GM23338 (cell line): ENCODE results near the gene LPCAT3. TPM values are rescaled to one million over a fixed set of nuclear protein-coding genes. Genes with fewer than 3 reads are reported as not detected.
A peak's percentile ranks its signal among the peaks of the same experiment; 100 is the strongest.

Experiments
- ATAC-seq: fragments of 200-7000 bp; cut with Tn5 transposase; 3 replicates; pipeline ENCODE4 v1.9.1; 2020
- DNase-seq: peaks from one replicate; pipeline ENCODE4 v3.0.0-alpha.2; 2015; ENCODE audit warnings: low spot score
- H2AFZ ChIP-seq: fragments of 200-600 bp; sonication (generic); 2 replicates; pipeline ENCODE4 v1.8.0; 2016; ENCODE audit warnings: antibody characterized with exemption, mild to moderate bottlenecking, moderate library complexity
- H3F3A ChIP-seq: fragments of 200-600 bp; sonication (generic); replicated peaks from 2 replicates; pipeline ENCODE4 v1.8.0; 2017; ENCODE audit warnings: antibody characterized with exemption, mixed run types, low read depth
- H3K27ac ChIP-seq: fragments of 200-600 bp; sonication (generic); 2 replicates; pipeline ENCODE4 v1.6.1; 2016; ENCODE audit warnings: low read depth
- H3K27me3 ChIP-seq: fragments of 200-600 bp; sonication (generic); 2 replicates; pipeline ENCODE4 v1.8.0; 2016; ENCODE audit warnings: mild to moderate bottlenecking, mixed run types, moderate library complexity; ENCODE audit not compliant: insufficient read depth
- H3K36me3 ChIP-seq: fragments of 200-600 bp; sonication (generic); 2 replicates; pipeline ENCODE4 v1.8.0; 2016; ENCODE audit warnings: mild to moderate bottlenecking; ENCODE audit not compliant: insufficient read depth
- H3K4me1 ChIP-seq: fragments of 200-600 bp; sonication (generic); 2 replicates; pipeline ENCODE4 v1.8.0; 2016; ENCODE audit warnings: mild to moderate bottlenecking, moderate library complexity; ENCODE audit not compliant: insufficient read depth
- H3K4me2 ChIP-seq: fragments of 200-600 bp; sonication (generic); 2 replicates; pipeline ENCODE4 v1.7.1; 2017; ENCODE audit warnings: mixed run types
- H3K4me3 ChIP-seq: fragments of 200-600 bp; sonication (generic); 2 replicates; pipeline ENCODE4 v1.6.1; 2016; ENCODE audit warnings: mixed run types
- H3K79me2 ChIP-seq: fragments of 200-600 bp; sonication (generic); replicated peaks from 2 replicates; pipeline ENCODE4 v1.8.0; 2017; ENCODE audit warnings: mild to moderate bottlenecking; ENCODE audit not compliant: insufficient read depth
- H3K9me2 ChIP-seq: fragments of 200-600 bp; sonication (generic); 2 replicates; pipeline ENCODE4 v1.8.0; 2017; ENCODE audit not compliant: insufficient read depth
- H4K20me1 ChIP-seq: fragments of 200-600 bp; sonication (generic); replicated peaks from 2 replicates; pipeline ENCODE4 v1.8.0; 2017; ENCODE audit warnings: mild to moderate bottlenecking; ENCODE audit not compliant: insufficient read depth
- H3K27ac Mint-ChIP-seq: 2 replicates; pipeline ENCODE4 v1.8.0; 2020; ENCODE audit warnings: inconsistent platforms, mild to moderate bottlenecking, moderate library complexity, mixed read lengths
- H3K27me3 Mint-ChIP-seq: 3 replicates; pipeline ENCODE4 v1.8.0; 2022; ENCODE audit warnings: low read depth, mild to moderate bottlenecking, moderate library complexity, mixed read lengths, inconsistent platforms; ENCODE audit not compliant: insufficient read depth, poor library complexity
- H3K36me3 Mint-ChIP-seq: 3 replicates; pipeline ENCODE4 v1.8.0; 2021; ENCODE audit warnings: low read depth, mild to moderate bottlenecking, inconsistent platforms, moderate library complexity, mixed read lengths
- H3K4me1 Mint-ChIP-seq: 3 replicates; pipeline ENCODE4 v1.8.0; 2020; ENCODE audit warnings: mild to moderate bottlenecking, inconsistent platforms, mixed read lengths
- H3K4me3 Mint-ChIP-seq: 3 replicates; pipeline ENCODE4 v1.8.0; 2021; ENCODE audit warnings: moderate library complexity, mild to moderate bottlenecking, inconsistent platforms, mixed read lengths
- H3K9me3 Mint-ChIP-seq: 3 replicates; pipeline ENCODE4 v1.8.0; 2020; ENCODE audit warnings: moderate library complexity, mild to moderate bottlenecking, inconsistent platforms, mixed read lengths
- CTCF ChIP-seq, 2 experiments: fragments of 200-600 bp in 1 of 2; sonication (generic) in 1 of 2; conservative IDR thresholded peaks; 2 replicates each; pipeline versions ENCODE4 v1.5.1 to v1.6.1; 2016 to 2017; ENCODE audit warnings: antibody characterized with exemption in 2 of 2, low read depth in 2 of 2, mild to moderate bottlenecking in 2 of 2, moderate library complexity in 1 of 2
- NANOG ChIP-seq: IDR thresholded peaks from 2 replicates; pipeline ENCODE4 v1.6.1; 2016; ENCODE audit warnings: antibody characterized with exemption, borderline replicate concordance
- ZNF331 ChIP-seq: fragments of 250-450 bp; sonication (Bioruptor Pico); IDR thresholded peaks from 2 replicates; pipeline ENCODE4 v1.5.0; 2020; ENCODE audit warnings: low read depth, mild to moderate bottlenecking, moderate library complexity
- ZNF462 ChIP-seq: fragments of 250-450 bp; sonication (Bioruptor Pico); IDR thresholded peaks from 2 replicates; pipeline ENCODE4 v1.5.0; 2020; ENCODE audit warnings: mild to moderate bottlenecking, moderate library complexity
- polyA plus RNA-seq: library from polyadenylated mRNA; unstranded; fragments of >200 nt; fragmentation: Nextera tagmentation; extraction: Ambion mirVana; gene quantifications from 2 replicates; pipeline ENCODE4 v1.2.1, GENCODE V29; 2016
- total RNA-seq: library from RNA; depleted of rRNA; stranded (reverse); fragments of >200 nt; shearing (Covaris generic); gene quantifications from 2 replicates; pipeline ENCODE4 v1.2.3, GENCODE V29; 2014

The LPCAT3 gene
- total and polyA plus RNA-seq, 2 experiments from 2014 or later = 21.4 to 51.5 TPM

GRCh38 chr12:7061138-7061537 lies 42.9 kb upstream of the LPCAT3 start:
- peak overlapping the region; percentile 67 for H2AFZ ChIP-seq
- peak overlapping the region; percentile 6; the same call in 1 of the 3 replicates for H3K4me3 Mint-ChIP-seq
- peaks cover 11% of the 10 kb centered on the region for H3K27me3 Mint-ChIP-seq
- H3F3A ChIP-seq = no peaks in the 10 kb centered on the region
- no peak overlapping the region for H3K4me3 ChIP-seq
- TF ChIP-seq NANOG = no peak
- no peak overlapping the region for H3K27ac ChIP-seq
- no peaks in the 10 kb centered on the region for H3K36me3 Mint-ChIP-seq
- H3K4me1 Mint-ChIP-seq = peaks cover 18% of the 10 kb centered on the region
- peaks cover 8% of the 10 kb centered on the region for H3K4me1 ChIP-seq
- ATAC-seq (peak; percentile 59), DNase-seq (peak; percentile 26)
- H3K27me3 ChIP-seq = no peaks in the 10 kb centered on the region
- no peaks in the 10 kb centered on the region for H3K9me2 ChIP-seq
- no peaks in the 10 kb centered on the region for H3K36me3 ChIP-seq
- H4K20me1 ChIP-seq = no peaks in the 10 kb centered on the region
- H3K9me3 Mint-ChIP-seq = no peaks in the 10 kb centered on the region
- H3K27ac Mint-ChIP-seq = no peak overlapping the region
- H3K4me2 ChIP-seq = peak overlapping the region; percentile 56
- no peaks in the 10 kb centered on the region for H3K79me2 ChIP-seq

GRCh38 chr12:7060353-7060954 lies 42.2 kb upstream of the LPCAT3 start, which contains the start of gene C1S:
Gene C1S, plus strand, starts transcription at chr12:7060718. Its CDS starts 1,195 bp downstream, at chr12:7061913.
- H3K4me3 ChIP-seq = peak within 1 kb of the TSS; percentile 14; the same call in 1 of the 2 replicates
- no peaks in the 10 kb centered on the region for H3K36me3 ChIP-seq
- H3K4me1 ChIP-seq = peaks cover 8% of the 10 kb centered on the region
- DNase-seq (peak; percentile 84), ATAC-seq (peak; percentile 93)
- Mint-ChIP-seq H3K4me3 (peak within 1 kb of the TSS; percentile 59), H3K27me3 (peaks cover 11% of the 10 kb centered on the region), H3K9me3 (no peaks in the 10 kb centered on the region), H3K27ac (peak within 1 kb of the TSS; percentile 95), H3K36me3 (no peaks in the 10 kb centered on the region), H3K4me1 (peaks cover 18% of the 10 kb centered on the region)
- H3K4me2 ChIP-seq = peak within 1 kb of the TSS; percentile 56
- no peaks in the 10 kb centered on the region for H3K9me2 ChIP-seq
- H3K79me2 ChIP-seq = no peaks in the 10 kb centered on the region
- no peak within 1 kb of the TSS for H3K27ac ChIP-seq
- no peaks in the 10 kb centered on the region for H4K20me1 ChIP-seq
- H2AFZ ChIP-seq = peak within 1 kb of the TSS; percentile 67
- TF ChIP-seq ZNF462 (CRISPR knock-in tag) (0 out of 2 replicates have a peak, but pooled peaks have one; percentile 8), ZNF331 (CRISPR knock-in tag) (no peak), CTCF (conservative IDR thresholded peaks at IDR 0.05; ENCODE audit: low read depth in 2 of 2) (peak; percentile 62 to 80)
- H3K27me3 ChIP-seq = no peaks in the 10 kb centered on the region
- no peaks in the 10 kb centered on the region for H3F3A ChIP-seq
